ENCODE measurements around the gene DAPK1. TPM values are rescaled to one million over a fixed set of nuclear protein-coding genes. Genes with fewer than 3 reads are reported as not detected.

The DAPK1 gene
- total and polyA plus RNA-seq, 7 donors, result 0.66 to 8.4 (median 2.2) TPM

- Histone ChIP-seq H3K27ac (no peak overlapping the region), H3K4me1 (peaks cover 7% of the 10 kb centered on the region), H3K9me3 (no peaks in the 10 kb centered on the region), H3K36me3 (ENCODE audit: insufficient read depth in 1 of 2, low read depth in 1 of 2) (peaks cover 1 to 4% of the 10 kb centered on the region in 2 donors), H3K4me3 (no peak overlapping the region), H3K27me3 (ENCODE audit: insufficient read depth in 3 of 3, low read length in 2 of 3) (no peaks in the 10 kb centered on the region)
- DNase-seq (no peak), ATAC-seq (no peak)
- intact Hi-C loops (cut with DNase I), result no loop called here
- TF ChIP-seq CTCF (IDR thresholded peaks at IDR 0.05), result no peak
- WGBS, 3 donors, result 76 to 85% (median 84%) methylated on average over 5 of the region's 5 CpGs
Measured at GRCh38 chr9:87722393-87723088, 224.9 kb downstream of the DAPK1 start.

- Histone ChIP-seq H3K4me3 (peak overlapping the region; percentile 92), H3K9me3 (no peaks in the 10 kb centered on the region), H3K36me3 (ENCODE audit: insufficient read depth in 1 of 2, low read depth in 1 of 2) (peaks cover 9 to 33% of the 10 kb centered on the region in 2 donors), H3K4me1 (peaks cover 20% of the 10 kb centered on the region), H3K27me3 (ENCODE audit: insufficient read depth in 3 of 3, low read length in 2 of 3) (no peaks in the 10 kb centered on the region), H3K27ac (peak overlapping the region; percentile 96)
- DNase-seq, result peak; percentile 37 to 70
- intact Hi-C loops (cut with DNase I), result loop anchor here in 1 of 2 donors (5.0 kb wide), 1 partner anchor 43 kb away; no protein-coding TSS in a partner anchor
- no peak for TF ChIP-seq CTCF (IDR thresholded peaks at IDR 0.05)
- 2 to 5% (median 4%) methylated on average over 25 of the region's 25 CpGs for WGBS, 3 donors
- peak in 2 of 4 donors; percentile 1 to 6 for ATAC-seq
Measured at GRCh38 chr9:87725356-87725899, 227.8 kb downstream of the DAPK1 start.

GRCh38 chr9:87725900-87726709 lies 228.4 kb downstream of the DAPK1 start, which contains the start of gene CTSL:
CTSL (plus strand) TSS chr9:87726119; CDS start chr9:87727604, 1,485 bp downstream.
- no peak for TF ChIP-seq CTCF (IDR thresholded peaks at IDR 0.05)
- H3K27me3 ChIP-seq (ENCODE audit: insufficient read depth in 3 of 3, low read length in 2 of 3), result no peaks in the 10 kb centered on the region
- peak within 1 kb of the TSS; percentile 92 for H3K4me3 ChIP-seq
- peak; percentile 94 to 97 for DNase-seq
- intact Hi-C loops (cut with DNase I), result loop anchor here in 1 of 2 donors (5.0 kb wide), 1 partner anchor 44 kb away; no protein-coding TSS in a partner anchor
- peaks cover 9 to 40% of the 10 kb centered on the region in 2 donors for H3K36me3 ChIP-seq (ENCODE audit: insufficient read depth in 1 of 2, low read depth in 1 of 2)
- ATAC-seq, result peak; percentile 93 to 96 (median 95)
- peak within 1 kb of the TSS; percentile 96 for H3K27ac ChIP-seq
- no peaks in the 10 kb centered on the region for H3K9me3 ChIP-seq
- peaks cover 20% of the 10 kb centered on the region for H3K4me1 ChIP-seq
- 0 to 1% (median 0%) methylated on average over 55 to 67 of the region's 67 CpGs for WGBS, 3 donors

- intact Hi-C loops (cut with DNase I), result loop anchor here in 1 of 2 donors (5.0 kb wide), 1 partner anchor 47 kb away; no protein-coding TSS in a partner anchor
- 93 to 96% (median 96%) methylated on average over 2 of the region's 2 CpGs for WGBS, 3 donors
- H3K36me3 ChIP-seq (ENCODE audit: insufficient read depth in 1 of 2, low read depth in 1 of 2), result peaks cover 13 to 57% of the 10 kb centered on the region in 2 donors
- H3K27ac ChIP-seq, result no peak overlapping the region
- H3K4me1 ChIP-seq, result peaks cover 20% of the 10 kb centered on the region
- no peak for DNase-seq
- peak overlapping the region; percentile 25 for H3K4me3 ChIP-seq
- TF ChIP-seq CTCF (IDR thresholded peaks at IDR 0.05), result no peak
- no peaks in the 10 kb centered on the region for H3K9me3 ChIP-seq
- H3K27me3 ChIP-seq (ENCODE audit: insufficient read depth in 3 of 3, low read length in 2 of 3), result no peaks in the 10 kb centered on the region
- no peak for ATAC-seq
Measured at GRCh38 chr9:87729246-87729645, 231.6 kb downstream of the DAPK1 start.
